Skin epidermis (tissue), 12 donors: ENCODE data around the gene PFDN1.

Experiments used
- H3K27ac ChIP-seq, 21 experiments: fragments of 200-600 bp; sonication (generic) in 11 of 21; one replicate each; pipeline ENCODE4 v1.5.0; 2020; ENCODE audit warnings: mild to moderate bottlenecking in 3 of 21, inconsistent platforms in 2 of 21, moderate library complexity in 2 of 21
- H3K4me3 ChIP-seq, 7 experiments: fragments of 200-600 bp; sonication (generic) in 2 of 7; one replicate each; pipeline ENCODE4 v1.5.0; 2020; ENCODE audit warnings: inconsistent platforms in 2 of 7, mild to moderate bottlenecking in 2 of 7, moderate library complexity in 1 of 7

PFDN1 gene

DNA sequence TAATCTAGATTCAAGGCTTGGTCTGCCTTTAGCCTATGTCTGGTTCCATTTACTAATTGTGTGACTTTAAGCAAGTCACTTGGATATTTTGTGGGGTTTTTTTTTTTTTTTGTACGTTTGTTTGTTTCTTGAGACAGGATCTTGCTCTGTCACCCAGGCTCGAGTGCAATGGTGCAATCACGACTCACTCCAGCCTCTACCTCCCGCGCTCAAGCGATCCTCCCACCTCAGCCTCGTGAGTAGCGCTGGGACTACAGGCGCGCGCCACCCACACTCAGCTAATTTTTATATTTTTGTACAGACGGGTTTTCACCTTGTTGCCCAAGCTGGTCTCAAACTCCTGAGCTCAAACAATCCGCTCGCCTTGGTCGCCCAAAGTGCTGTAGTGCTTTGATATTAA is 1.1 kb upstream of the PFDN1 start:
- no peak overlapping the region for H3K27ac ChIP-seq
- no peak overlapping the region for H3K4me3 ChIP-seq

DNA sequence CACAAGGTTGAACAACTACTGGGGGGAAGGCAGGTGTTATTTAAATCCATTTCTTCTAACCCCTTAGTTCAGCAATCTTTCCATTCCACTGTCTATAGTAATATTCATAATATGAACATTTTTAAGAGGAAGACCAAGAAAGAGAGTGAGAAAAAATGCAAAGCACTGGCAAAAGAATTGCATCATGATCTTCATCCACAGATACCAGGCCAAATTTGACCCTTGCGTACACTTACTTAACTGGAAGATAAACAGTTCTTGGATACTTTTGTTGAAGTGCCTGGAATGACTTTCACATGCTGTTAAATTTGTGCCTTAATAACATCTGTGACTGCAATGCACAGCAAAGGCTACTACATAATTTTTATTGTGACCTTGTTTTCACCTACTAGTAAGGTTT is 1.8 kb downstream of the PFDN1 start:
- H3K4me3 ChIP-seq: no peak overlapping the region

DNA sequence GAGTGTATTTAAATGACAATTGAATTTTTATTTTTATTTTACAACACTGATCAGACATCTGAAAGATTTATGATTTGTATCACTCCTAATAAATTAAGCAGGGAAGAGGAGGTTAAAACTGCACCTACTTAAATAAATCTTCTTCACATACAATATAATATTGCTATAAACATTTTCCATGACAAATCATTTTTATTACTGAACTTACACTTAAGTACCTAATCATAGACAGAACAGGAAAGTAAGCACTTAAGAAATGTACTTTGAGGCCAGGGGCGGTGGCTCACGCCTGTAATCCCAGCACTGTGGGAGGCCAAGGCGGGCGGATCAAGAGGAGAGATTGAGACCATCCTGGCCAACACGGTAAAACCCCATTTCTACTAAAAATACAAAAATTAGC is 3.8 kb downstream of the PFDN1 start:
- Histone ChIP-seq H3K27ac (no peak overlapping the region), H3K4me3 (no peak overlapping the region)

More for the DNA sequence above, 1.8 kb downstream of the PFDN1 start:
- no peak overlapping the region for H3K27ac ChIP-seq

DNA sequence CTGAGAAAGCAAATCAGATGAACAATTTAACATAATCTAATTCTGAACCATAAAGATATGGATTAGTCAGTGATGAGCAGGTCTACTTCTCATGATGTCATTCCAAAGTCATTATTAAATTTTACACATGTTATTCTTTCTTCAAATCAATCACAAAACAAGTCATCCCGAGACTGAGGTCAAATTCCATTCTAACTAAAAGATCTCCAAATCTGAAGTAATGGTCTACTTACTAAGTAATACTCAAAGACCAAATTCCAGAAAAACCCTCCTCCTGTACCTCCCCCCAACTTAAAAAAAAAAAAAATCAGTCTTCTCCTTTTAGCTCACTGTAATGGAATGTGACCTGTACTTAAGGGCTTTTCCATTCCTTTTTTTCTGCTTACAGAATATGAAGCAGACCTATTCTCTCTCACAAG is 4.7 kb downstream of the PFDN1 start:
- H3K4me3 ChIP-seq: no peak overlapping the region
- H3K27ac ChIP-seq: no peak overlapping the region

DNA sequence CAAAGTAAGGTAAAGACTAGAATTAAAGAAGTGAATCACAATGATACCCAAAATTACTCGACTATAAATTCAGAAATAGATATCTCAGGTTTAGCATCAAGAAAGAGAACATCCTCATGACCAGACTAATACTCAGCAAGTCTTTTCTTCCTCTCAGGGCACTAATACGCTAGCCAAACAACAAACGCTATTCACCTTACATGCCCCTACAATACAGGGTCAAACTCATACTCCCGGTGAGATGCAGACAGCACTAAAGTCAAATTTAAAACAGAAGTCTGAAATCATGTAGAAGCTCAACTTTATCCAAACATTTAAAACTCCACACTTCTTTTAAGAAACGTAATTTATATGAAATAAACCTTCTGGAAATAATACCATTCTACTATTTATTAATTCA is 5.6 kb downstream of the PFDN1 start:
- H3K27ac ChIP-seq: no peak overlapping the region
- H3K4me3 ChIP-seq: no peak overlapping the region

DNA sequence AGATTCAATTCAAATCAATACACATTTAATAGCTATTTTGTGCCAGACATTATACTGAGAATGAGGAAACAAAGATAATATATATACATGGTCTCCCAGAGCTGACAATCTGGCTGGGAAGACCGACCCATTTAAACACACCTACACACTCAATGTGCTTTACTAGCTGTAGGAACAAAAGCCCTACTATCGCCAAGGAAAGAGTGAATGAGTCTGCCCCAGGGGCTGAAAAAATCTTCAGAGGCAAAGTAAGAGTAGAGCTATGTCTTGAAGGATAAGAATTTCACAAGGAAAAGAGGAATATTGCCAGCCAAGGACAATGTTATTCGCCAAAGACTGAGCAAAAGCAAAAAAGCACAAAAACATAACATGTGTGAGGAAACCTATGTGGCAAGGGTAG is 6.6 kb downstream of the PFDN1 start:
- no peak overlapping the region for H3K4me3 ChIP-seq
- peak overlapping the region in 1 of 21 experiments; percentile 19 for H3K27ac ChIP-seq

DNA sequence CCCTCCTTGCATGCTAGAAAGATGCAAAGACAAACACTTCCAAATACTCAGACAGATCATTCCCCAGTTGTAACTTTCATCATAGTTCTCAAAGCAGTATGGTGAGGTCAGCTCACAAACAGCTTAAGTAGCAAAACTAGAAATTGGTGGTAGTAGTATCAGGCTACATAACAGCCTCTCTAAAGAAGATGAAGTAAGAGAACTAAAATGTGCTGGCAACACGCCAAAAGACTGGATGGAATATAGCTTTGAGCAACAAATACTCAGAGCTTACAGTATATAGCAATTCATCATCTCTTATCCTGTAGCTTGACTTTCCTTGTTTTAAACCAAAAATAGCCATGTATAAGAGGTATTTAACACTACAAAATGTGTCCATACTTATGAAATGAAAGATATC is 7.5 kb downstream of the PFDN1 start:
- Histone ChIP-seq H3K4me3 (no peak overlapping the region), H3K27ac (peak overlapping the region in 1 of 21 experiments; percentile 18)

DNA sequence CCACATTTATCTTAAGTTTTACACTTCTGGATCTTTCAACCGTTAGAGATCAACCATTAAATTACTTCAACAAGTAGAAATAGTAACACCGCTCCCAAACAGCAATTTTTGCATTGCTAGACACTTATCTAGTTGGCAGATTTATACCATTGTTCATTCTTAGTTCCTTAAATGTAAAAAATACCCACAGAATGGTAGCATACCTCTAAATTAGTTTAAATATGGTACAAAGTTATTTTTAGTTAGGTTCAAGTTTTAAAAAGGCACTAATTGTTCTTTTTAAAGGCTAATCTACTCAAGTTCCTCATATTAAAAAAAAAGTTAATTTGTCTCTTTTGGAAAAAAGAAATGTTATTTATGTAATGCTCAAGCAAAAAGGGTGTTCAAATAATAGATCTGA is 8.1 kb downstream of the PFDN1 start:
- Histone ChIP-seq H3K27ac (no peak overlapping the region), H3K4me3 (no peak overlapping the region)

DNA sequence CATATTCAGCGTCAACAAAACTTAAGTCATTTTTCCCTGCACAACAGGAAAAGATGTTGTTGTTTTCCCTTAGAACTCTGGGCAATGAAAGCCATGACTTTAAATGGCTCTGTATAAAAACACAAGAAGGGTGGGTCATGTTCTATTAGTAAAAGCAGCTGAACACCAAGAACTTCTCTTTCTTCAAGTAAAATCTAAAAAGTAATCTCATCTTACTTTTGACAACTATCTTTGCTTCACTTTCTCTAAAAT is 9.1 kb downstream of the PFDN1 start:
- no peak overlapping the region for H3K4me3 ChIP-seq
- H3K27ac ChIP-seq: peak overlapping the region in 1 of 21 experiments; percentile 37

DNA sequence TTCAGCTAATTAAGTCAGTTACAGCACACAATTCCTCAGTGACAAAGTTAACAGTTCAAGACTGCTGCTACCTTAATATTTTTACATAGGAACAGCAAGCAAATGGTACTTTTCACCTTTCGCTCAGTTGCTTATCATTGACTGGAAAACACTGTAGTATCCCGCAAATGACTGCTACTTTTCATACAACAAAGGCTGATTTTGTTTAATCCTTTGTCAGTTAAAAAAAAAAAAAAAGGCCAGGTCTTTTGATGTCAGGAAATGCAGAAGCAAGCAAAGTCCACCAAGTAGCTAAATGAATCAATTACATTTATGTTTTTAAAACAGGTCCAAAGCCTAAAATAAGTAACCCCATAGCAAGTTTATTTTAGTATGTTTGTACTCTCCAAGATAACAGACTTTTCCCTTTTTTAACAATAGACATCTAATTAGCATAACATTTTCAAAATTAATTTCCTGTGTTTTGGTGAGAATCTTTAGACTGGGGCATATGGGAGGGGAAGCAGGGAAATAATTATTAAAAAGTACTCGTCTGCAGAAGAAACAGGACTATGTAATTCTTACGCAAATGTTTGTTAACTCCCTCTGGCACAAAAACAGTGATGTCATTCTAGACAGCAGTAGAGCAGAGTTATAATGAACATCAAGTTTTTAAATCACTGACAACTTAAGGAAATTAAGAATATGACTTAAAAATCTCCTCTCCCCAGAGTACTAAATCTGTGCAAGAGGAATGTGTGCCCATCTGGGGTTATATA is 9.6 kb downstream of the PFDN1 start:
- H3K4me3 ChIP-seq: no peak overlapping the region
- H3K27ac ChIP-seq: peak overlapping the region in 4 of 21 experiments; percentile 14 to 37 (median 17)

DNA sequence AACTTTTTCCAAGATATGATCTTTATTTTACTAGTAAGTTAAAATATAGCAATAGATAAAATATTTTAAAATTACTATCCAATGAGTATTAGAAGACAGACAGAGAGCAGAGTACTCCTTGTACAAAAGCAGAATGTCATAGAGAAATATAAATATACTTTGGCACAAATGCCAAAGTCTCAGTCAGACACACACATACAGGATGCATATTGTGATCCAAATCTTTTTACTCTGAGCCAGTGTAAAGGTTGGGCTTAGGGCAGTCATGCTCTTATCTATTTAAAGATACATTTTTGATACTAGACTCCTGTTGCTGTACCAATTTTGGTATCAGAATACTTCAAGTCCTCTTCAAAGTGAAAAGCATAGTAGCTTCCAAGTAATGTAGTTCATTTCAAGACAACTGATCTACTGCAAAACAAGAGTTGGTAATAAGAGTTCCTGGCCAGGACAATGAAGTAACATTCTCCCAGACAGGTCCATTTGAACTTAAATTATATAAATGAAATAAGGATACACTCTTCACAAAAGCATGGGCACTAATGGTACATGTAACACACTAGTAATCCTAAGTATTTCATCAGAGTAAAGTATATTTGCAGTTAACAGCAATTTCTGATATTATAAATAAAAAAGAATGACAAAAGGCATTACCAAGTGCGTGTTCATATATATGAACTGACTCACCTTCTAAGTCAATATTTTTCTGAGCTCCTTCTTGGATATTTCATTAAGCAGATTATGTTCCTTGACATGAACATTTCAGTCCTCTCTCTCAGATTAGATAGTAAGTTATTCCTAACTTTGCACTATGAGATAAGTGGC is 10.5 kb downstream of the PFDN1 start:
- peak overlapping the region in 5 of 21 experiments; percentile 0 to 20 (median 14) for H3K27ac ChIP-seq
- no peak overlapping the region for H3K4me3 ChIP-seq

DNA sequence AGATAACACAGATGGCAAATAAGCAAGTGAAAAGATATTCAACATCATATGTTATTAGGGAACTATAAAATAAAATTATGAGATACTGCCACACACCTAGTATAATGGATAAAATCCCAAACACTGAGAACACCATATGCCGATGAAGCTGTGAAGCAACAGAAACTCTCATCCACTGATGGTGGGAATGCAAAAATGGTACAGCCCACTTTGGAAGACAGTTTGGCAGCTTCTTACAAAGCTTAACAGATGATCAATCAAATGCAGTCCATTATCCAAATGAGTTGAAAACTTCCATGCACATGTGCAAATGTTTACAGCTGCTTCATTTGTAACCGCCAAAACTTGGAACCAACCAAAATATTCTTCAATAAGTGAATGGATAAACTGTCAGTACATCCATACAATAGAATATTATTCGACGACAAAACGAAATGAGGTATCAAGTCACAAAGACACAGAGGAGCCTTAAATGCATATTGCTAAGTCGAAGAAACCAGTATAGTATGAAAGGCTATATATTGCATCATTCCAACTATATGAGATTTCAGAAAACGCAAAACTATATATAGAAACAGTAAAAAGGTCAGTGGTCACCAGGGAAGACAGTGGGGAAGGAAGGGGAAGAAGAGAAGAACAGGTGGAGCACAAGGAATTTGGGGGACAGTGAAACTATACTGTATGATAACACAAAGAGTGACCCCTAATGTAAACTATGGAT is 14.9 kb downstream of the PFDN1 start:
- H3K27ac ChIP-seq: no peak overlapping the region
- H3K4me3 ChIP-seq: no peak overlapping the region

DNA sequence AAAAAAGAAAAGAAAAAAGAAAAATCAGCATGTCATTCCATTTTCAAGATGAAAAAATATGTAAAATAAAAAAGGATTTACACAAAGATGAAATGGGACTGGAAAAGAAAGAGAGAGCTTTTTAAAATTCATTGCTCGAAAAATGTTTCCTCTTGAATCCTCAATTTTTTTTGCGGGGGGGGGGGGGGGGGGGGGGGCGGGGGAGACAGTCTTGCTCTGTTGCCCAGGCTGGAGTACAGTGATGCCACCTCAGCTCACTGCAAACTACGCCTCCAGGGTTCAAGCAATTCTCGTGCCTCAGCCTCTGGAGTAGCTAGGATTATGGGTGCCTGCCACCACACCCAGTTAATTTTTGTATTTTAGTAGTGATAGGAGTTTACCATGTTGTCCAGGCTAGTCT is 16.5 kb downstream of the PFDN1 start:
- no peak overlapping the region for H3K4me3 ChIP-seq
- H3K27ac ChIP-seq: no peak overlapping the region

DNA sequence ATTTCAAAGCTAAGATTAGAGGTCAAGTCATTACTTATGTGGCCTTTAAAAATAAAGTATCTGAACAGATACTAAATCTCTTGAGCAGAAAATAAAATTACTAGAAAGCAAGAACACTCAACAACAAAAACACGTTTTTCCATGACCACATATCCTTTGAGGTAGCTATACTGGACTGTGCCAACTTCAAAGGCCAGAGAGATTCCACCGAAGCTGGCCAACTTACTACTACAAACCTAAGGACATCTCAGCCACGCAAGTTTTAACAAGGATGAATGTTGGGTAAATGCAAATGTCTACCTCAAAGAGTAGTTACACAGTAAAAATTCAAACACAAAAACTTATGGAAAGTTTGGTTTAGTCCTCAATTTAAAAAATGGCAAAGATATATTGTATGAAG is 18.9 kb downstream of the PFDN1 start:
- Histone ChIP-seq H3K27ac (no peak overlapping the region), H3K4me3 (no peak overlapping the region)

DNA sequence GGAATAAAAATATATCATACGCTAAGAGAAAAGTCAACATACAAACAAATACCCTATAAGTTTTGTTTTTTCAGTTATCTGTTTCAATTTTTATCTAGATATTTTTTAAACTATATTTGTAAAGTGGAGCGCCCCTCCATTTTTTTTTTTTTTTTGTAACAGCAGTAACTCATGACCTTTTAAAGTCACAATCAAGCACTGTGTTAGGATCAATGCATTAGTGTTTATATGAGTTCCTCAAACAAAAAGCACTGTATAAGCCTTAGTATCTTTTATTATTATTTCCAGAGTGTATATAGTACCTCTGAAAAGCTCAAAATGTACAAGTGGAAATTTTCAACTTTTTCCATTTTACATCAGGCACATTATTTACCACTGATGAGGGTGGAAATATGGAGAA is 20.6 kb downstream of the PFDN1 start:
- Histone ChIP-seq H3K4me3 (no peak overlapping the region), H3K27ac (peak overlapping the region in 1 of 21 experiments; percentile 63)

DNA sequence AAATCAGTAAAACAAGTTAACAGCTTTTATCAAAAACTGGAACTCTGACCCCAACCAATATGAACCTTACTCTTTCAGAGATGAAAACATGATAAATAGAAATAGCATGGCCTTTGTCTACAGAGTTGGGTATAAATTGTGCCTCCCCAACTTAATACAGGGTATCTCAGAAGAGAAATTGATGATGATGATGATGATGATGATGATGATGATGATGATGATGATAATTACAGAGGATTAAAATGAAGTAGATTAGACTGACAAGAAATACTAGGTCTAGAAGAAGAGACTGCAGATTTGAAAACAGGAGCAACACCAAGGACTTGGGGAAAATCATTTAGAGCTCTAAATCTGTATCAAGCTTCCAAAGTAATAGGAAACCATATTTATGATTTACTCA is 27.1 kb downstream of the PFDN1 start:
- Histone ChIP-seq H3K27ac (no peak overlapping the region), H3K4me3 (no peak overlapping the region)

DNA sequence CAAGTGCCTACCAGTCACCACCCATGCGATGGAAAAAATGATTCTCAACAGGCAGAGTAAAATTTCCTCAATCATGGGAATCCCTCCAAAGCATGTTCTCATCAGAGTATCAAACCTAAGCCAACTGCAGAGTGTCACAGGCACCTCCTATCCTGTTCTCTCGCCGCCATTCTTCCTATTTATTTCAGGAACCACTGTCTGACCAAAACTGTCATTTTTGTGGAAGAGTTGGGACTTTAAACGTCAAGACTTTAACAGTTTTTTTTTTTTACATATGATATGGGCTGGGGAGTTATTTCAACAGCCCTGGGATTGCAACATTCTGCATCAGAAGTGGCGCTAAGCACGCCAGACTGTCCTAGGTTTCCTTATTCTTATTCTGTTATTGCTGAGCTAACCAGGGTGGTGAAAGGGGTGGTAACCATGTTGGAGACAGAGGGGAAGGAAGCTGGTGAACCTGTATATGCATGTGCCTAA is 29.5 kb downstream of the PFDN1 start:
- Histone ChIP-seq H3K4me3 (no peak overlapping the region), H3K27ac (peak overlapping the region in 3 of 21 experiments; percentile 6 to 36 (median 8))

DNA sequence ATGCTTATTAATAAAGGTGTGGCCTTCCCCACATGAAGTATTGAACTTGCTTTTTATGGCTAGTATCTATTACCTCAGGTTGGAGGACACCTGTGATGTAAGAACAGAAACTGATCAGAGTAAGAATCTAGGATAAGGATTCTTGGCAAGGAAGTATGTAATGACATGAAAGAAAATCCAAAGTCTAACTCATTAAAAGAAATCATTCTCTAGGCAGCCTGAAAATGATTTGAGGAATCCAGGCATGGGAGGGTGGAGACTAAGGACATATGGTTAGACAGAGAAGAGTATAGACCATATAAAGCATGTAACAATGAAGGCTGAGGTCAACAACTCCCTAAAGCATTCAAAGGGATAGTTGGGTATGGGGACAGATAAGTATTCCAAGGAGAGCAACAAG is 32.9 kb downstream of the PFDN1 start:
- no peak overlapping the region for H3K27ac ChIP-seq
- no peak overlapping the region for H3K4me3 ChIP-seq

DNA sequence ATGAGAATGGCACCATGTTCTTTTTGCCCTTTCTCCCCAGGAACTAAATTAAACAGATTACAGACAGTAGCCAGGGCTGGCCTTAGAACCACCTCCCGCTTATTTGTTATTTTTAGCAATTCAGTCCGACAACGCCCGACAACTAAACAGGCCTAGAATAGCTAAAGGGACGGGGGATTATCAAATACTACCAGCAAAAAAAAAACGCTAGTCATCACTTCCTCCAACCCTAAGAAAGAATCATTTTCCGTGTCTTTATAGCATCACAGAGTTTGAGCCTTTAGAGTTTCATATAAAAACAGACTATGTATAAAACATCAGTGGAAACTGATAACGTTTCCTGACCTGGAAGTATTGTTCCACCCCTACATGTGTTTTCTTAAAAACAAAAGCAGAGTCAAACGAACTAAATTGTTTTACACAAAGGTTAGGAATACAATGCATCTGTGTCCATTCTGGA is 35.3 kb downstream of the PFDN1 start:
- Histone ChIP-seq H3K4me3 (no peak overlapping the region), H3K27ac (peak overlapping the region in 2 of 21 experiments; percentile 6 to 43)

DNA sequence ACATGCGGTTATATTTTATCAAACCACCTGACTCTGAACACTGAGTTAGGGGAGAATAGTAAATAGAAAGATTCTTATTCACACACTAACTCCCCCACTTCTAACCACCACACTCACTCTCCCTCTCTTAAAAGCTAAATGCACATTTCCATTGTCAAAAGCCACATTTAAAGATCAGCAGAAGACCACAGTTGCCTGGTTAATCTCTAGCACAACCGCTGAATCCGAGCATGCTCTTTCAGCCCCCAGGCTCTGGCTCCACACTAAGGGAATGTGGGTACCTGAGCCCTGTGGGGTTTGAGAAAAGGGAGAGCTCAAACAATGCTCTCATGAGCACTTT is 35.7 kb downstream of the PFDN1 start:
- Histone ChIP-seq H3K27ac (peak overlapping the region in 2 of 21 experiments; percentile 6 to 43), H3K4me3 (no peak overlapping the region)
